ENCODE results near the gene RPS15.

DNA sequence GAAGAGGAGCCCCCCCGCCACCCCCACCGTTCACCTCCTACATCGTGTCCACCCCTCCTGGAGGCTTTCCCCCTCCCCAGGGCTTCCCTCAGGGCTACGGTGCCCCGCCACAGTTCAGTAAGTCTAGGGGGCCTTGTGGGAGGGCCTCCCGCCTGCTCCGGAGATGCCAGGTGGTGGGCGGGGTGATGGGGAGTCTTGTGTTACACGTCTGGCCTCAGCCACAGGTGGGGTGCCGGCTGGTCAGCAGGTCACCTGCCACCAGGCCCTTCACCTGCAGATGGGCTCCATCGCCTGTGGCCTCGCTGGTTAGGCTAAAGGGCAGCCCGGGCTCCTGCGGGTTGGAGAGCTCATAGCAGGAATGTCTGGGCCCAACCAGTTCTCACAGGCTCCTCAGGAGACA lies 8.0 kb upstream of the RPS15 start:
- no peak for TF ChIP-seq EZH2 (IDR thresholded peaks at IDR 0.05; ENCODE audit: low read length)
- TF ChIP-seq, protein P1, sequence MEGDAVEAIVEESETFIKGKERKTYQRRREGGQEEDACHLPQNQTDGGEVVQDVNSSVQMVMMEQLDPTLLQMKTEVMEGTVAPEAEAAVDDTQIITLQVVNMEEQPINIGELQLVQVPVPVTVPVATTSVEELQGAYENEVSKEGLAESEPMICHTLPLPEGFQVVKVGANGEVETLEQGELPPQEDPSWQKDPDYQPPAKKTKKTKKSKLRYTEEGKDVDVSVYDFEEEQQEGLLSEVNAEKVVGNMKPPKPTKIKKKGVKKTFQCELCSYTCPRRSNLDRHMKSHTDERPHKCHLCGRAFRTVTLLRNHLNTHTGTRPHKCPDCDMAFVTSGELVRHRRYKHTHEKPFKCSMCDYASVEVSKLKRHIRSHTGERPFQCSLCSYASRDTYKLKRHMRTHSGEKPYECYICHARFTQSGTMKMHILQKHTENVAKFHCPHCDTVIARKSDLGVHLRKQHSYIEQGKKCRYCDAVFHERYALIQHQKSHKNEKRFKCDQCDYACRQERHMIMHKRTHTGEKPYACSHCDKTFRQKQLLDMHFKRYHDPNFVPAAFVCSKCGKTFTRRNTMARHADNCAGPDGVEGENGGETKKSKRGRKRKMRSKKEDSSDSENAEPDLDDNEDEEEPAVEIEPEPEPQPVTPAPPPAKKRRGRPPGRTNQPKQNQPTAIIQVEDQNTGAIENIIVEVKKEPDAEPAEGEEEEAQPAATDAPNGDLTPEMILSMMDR (optimal IDR thresholded peaks at IDR 0.05 in 1 of 3, IDR thresholded peaks at IDR 0.05 in 1 of 3, conservative IDR thresholded peaks at IDR 0.05 in 1 of 3; ENCODE audit: extremely low read depth in 1 of 3, insufficient read depth in 2 of 3, low read length in 3 of 3) = no peak

Measured in keratinocyte (primary cell).